DLD1 (cell line): Measurements from ENCODE around the gene FMN2.

Experiments
- in situ Hi-C: cut with HindIII; loops from 2 replicates; pipeline ENCODE4 v1.10.0; 2017; ENCODE audit warnings: low sequenced_read_pairs

The FMN2 gene

GRCh38 chr1:240349695-240350094 lies 258.0 kb downstream of the FMN2 start:
- in situ Hi-C loops, result no loop called here

- in situ Hi-C loops, result no loop called here
These were observed 259.2 kb downstream of the FMN2 start for GRCh38 chr1:240350910-240351331.

- in situ Hi-C loops, result no loop called here
These were observed 260.0 kb downstream of the FMN2 start for GRCh38 chr1:240351690-240352089.

- in situ Hi-C loops, result no loop called here
These were observed 261.1 kb downstream of the FMN2 start for GRCh38 chr1:240352769-240353168.

GRCh38 chr1:240356568-240356967 lies 264.9 kb downstream of the FMN2 start:
- in situ Hi-C loops, result no loop called here

- in situ Hi-C loops, result no loop called here
These were observed 270.4 kb downstream of the FMN2 start for GRCh38 chr1:240362046-240362445.

GRCh38 chr1:240362826-240363225 lies 271.1 kb downstream of the FMN2 start:
- in situ Hi-C loops, result no loop called here

GRCh38 chr1:240363315-240363714 lies 271.6 kb downstream of the FMN2 start:
- in situ Hi-C loops, result no loop called here

GRCh38 chr1:240363914-240364313 lies 272.2 kb downstream of the FMN2 start:
- in situ Hi-C loops, result no loop called here

GRCh38 chr1:240366636-240367035 lies 275.0 kb downstream of the FMN2 start:
- in situ Hi-C loops, result no loop called here

- in situ Hi-C loops, result no loop called here
These were observed 293.9 kb downstream of the FMN2 start for GRCh38 chr1:240385551-240385950.

GRCh38 chr1:240385985-240386978 lies 294.6 kb downstream of the FMN2 start:
- in situ Hi-C loops, result no loop called here

GRCh38 chr1:240387051-240387450 lies 295.4 kb downstream of the FMN2 start:
- in situ Hi-C loops, result no loop called here

- in situ Hi-C loops, result no loop called here
These were observed 300.1 kb downstream of the FMN2 start for GRCh38 chr1:240391660-240392260.

GRCh38 chr1:240394353-240394752 lies 302.7 kb downstream of the FMN2 start:
- in situ Hi-C loops, result no loop called here

- in situ Hi-C loops, result no loop called here
These were observed 303.7 kb downstream of the FMN2 start for GRCh38 chr1:240395336-240395735.

GRCh38 chr1:240399381-240399780 lies 307.7 kb downstream of the FMN2 start:
- in situ Hi-C loops, result no loop called here

GRCh38 chr1:240401731-240402130 lies 310.0 kb downstream of the FMN2 start:
- in situ Hi-C loops, result no loop called here

GRCh38 chr1:240402326-240402725 lies 310.6 kb downstream of the FMN2 start:
- in situ Hi-C loops, result no loop called here

- in situ Hi-C loops, result no loop called here
These were observed 312.6 kb downstream of the FMN2 start for GRCh38 chr1:240404286-240404685.

- in situ Hi-C loops, result no loop called here
These were observed 314.1 kb downstream of the FMN2 start for GRCh38 chr1:240405751-240406150.

GRCh38 chr1:240407407-240407806 lies 315.7 kb downstream of the FMN2 start:
- in situ Hi-C loops, result no loop called here
